ENCODE data around the gene ELF2.

DNA sequence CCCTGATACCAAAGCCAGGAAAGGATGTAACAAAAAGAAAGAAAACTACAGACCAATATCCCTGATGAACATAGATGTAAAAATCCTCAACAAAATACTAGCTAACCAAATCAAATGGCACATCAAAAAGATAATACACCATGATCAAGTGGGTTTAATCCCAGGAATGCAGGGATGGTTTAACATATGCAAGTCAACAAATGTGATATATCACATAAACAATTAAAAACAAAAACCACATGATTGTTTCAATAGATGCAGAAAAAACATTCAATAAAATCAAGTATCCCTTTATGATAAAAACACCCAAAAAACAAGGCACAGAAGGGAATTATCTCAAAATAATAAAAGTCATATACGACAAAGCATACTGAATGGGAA lies 31.5 kb downstream of the ELF2 start:
- TF ChIP-seq, protein P1, sequence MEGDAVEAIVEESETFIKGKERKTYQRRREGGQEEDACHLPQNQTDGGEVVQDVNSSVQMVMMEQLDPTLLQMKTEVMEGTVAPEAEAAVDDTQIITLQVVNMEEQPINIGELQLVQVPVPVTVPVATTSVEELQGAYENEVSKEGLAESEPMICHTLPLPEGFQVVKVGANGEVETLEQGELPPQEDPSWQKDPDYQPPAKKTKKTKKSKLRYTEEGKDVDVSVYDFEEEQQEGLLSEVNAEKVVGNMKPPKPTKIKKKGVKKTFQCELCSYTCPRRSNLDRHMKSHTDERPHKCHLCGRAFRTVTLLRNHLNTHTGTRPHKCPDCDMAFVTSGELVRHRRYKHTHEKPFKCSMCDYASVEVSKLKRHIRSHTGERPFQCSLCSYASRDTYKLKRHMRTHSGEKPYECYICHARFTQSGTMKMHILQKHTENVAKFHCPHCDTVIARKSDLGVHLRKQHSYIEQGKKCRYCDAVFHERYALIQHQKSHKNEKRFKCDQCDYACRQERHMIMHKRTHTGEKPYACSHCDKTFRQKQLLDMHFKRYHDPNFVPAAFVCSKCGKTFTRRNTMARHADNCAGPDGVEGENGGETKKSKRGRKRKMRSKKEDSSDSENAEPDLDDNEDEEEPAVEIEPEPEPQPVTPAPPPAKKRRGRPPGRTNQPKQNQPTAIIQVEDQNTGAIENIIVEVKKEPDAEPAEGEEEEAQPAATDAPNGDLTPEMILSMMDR (IDR thresholded peaks at IDR 0.05; ENCODE audit: low read depth, low read length) = no peak
- TF ChIP-seq POLR2A (IDR thresholded peaks at IDR 0.05; ENCODE audit: extremely low read depth, insufficient read length) (no peak), MYC (IDR thresholded peaks at IDR 0.05; ENCODE audit: low read depth, low read length) (no peak)
- TF ChIP-seq, protein P2, sequence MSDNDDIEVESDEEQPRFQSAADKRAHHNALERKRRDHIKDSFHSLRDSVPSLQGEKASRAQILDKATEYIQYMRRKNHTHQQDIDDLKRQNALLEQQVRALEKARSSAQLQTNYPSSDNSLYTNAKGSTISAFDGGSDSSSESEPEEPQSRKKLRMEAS (IDR thresholded peaks at IDR 0.05; ENCODE audit: low read depth, low read length) = no peak
